Measurements from ENCODE around the gene FHOD3.
"Not testable (repeated sequence)": the region's sequence is repeated elsewhere in the genome, so short reads cannot be mapped to it uniquely, and the experiment has no call there.

FHOD3 gene

GRCh38 chr18:36688020-36688965 is 390.8 kb downstream of the FHOD3 start:
- DNase-seq: peak; percentile 72

DNA sequence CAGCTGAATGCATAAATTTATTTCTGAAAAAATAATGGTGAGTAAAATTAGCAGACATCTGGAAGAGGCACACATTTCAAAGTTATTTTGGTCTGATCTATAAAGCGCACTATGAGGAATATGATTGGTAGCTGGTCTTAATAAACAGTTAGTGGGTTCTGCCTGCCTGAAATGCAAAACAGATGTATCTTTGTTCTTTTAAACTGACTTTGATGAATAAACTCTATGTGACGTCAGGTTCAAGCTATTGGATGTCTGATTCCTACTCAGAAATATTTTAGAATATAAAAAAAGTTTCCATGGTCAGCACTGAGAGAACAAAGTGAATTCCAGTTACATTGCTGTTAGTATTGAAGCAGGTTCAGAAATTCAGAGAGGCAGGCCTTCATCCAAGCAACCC is 394.9 kb downstream of the FHOD3 start:
- no peak for DNase-seq

DNA sequence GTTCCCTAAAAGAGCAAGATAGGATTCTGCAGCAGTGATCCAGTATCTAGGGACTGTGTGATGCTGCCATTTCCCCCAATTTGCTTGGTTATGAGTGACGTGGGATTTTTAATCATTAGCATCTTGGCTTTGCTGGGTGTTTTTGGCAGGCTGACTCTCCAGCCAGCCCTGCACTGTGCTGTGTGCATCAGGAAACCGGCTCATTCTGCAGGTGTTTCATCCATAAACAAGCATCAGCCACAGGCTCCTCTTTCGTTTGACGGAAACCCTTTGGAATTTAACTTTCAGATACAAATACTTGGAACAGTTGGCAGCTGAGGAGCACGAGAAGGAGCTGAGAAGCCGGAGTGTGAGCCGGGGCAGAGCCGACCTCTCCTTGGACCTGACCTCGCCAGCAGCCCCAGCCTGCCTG is 395.4 kb downstream of the FHOD3 start:
- no peak for DNase-seq

- peak; percentile 97 for DNase-seq
Measured at GRCh38 chr18:36693931-36694620, 396.6 kb downstream of the FHOD3 start.

DNA sequence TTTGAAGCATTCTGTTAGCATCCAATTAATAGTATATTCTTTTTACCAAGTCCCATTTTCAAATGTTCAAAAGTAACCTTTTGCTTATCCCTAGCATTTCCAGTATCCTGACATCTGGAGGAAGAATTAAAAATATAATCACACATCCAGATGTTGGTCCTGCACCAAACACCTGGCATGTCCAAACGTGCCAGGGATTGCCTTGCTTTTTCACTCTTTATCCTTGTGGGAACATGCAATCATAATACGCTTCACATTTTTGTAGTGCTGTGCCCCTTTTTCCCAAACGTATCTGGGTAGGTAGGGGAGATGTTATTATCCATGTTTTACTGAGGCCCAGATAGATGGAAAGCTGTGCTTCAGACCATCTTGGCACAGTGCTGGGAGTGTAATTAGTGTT is 398.3 kb downstream of the FHOD3 start:
- DNase-seq: no peak

GRCh38 chr18:36697905-36698304 is 400.4 kb downstream of the FHOD3 start:
- DNase-seq: no peak

DNA sequence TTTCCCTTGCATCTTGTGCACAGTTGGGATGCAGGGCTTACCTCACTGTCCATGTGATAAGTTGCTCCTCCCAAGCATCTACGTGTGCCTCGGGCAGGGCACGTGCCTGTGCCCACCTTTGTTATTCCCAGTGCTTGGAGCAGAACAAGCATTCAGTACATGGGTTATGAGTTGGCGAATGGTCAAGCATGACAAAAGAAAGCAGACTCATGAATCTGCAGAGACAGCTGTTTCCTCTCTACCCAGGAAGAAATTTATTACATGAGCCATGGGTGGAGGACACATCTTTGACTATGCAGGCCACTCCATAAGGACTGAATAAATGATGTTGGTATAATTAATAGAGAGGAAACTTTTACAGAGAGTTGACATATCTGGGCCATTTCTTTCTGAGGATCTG is 403.4 kb downstream of the FHOD3 start:
- no peak for DNase-seq

- no peak for DNase-seq
Measured at GRCh38 chr18:36702401-36703013, 405.0 kb downstream of the FHOD3 start.

- DNase-seq: no peak
Measured at GRCh38 chr18:36704156-36704555, 406.6 kb downstream of the FHOD3 start.

GRCh38 chr18:36706134-36706881 is 408.8 kb downstream of the FHOD3 start:
- DNase-seq: no peak

GRCh38 chr18:36708366-36708765 is 410.9 kb downstream of the FHOD3 start:
- DNase-seq: no peak

GRCh38 chr18:36709315-36709714 is 411.8 kb downstream of the FHOD3 start:
- DNase-seq: no peak

DNA sequence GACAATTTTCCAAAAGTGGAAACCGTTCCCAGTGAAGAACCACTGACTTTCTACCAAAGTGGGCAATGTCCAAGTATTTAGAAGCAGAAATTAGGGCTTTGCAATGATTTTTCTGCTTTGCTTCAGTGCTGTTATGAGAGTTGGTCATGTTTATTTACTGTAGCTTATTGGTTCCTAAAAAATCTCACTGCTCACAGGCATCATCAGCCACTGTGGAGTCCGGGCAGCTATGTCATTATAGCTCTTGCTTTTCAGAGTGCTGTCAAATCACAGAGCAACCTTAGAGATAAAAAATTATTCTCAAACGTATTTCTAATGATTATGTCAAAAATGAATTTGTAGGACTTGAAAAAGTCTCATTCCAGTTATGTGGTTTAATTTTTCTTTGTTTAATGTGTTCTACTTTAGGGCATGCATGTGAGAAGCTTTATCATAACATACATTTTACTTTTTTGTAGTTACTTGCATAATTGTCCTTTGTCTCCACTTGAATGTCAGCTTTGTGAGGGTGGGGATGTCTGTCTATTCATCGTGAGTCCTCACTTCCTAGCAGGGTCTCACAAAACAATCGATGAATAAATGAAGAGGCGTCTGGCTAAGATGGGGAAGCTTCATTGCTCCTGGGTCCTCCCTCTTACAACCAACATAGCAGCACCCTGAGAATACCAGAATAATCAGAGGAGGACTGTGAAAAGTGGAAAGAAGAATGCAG is 413.7 kb downstream of the FHOD3 start:
- no peak for DNase-seq

- DNase-seq: no peak
Measured at GRCh38 chr18:36711813-36712444, 414.4 kb downstream of the FHOD3 start.

GRCh38 chr18:36714476-36714875 is 417.0 kb downstream of the FHOD3 start:
- DNase-seq: no peak

DNA sequence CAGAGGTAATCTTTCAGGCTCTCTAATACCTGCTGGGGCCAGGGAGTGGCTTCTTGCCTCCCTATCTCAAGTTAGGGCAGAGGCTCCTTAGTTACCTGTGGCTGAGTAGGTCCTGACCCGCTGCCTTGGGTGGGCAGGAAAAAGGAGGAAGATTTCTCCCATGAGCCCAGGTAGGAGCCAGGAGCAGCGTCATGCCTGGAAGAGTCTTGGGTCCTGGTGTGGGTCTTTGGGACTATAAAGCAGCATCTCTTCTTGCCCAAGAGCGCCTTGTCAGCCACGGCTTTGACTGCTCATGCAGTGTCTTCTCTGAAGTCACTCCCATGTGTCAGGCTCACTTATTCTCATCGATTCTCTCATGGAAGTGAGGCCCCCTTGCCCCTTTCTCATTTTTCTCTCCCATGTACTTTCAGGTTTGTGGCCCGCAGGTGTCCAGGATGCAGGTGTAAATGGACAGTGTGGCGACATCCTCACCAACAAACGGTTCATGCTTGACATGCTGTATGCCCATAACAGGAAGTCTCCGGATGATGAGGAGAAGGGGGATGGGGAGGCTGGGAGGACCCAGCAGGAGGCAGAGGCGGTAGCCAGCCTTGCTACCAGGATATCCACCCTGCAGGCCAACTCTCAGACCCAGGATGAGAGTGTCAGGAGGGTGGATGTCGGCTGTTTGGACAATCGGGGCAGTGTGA is 420.1 kb downstream of the FHOD3 start:
- no peak for DNase-seq

- DNase-seq: no peak
Measured at GRCh38 chr18:36718705-36719328, 421.3 kb downstream of the FHOD3 start.

GRCh38 chr18:36719630-36720029 is 422.1 kb downstream of the FHOD3 start:
- no peak for DNase-seq

- not testable (repeated sequence) for DNase-seq
Measured at GRCh38 chr18:36721351-36721750, 423.8 kb downstream of the FHOD3 start.

GRCh38 chr18:36724169-36724568 is 426.7 kb downstream of the FHOD3 start:
- DNase-seq: no peak

GRCh38 chr18:36724591-36725001 is 427.1 kb downstream of the FHOD3 start:
- no peak for DNase-seq

Data from NCI-H1092 treated with DMSO at 0.1 percent for 48 hours (cell line).